ENCODE measurements around the gene LRP1-AS.
A peak's percentile ranks its signal among the peaks of the same experiment; 100 is the strongest.
"Not testable (repeated sequence)": the region's sequence is repeated elsewhere in the genome, so short reads cannot be mapped to it uniquely, and the experiment has no call there.

Gene LRP1-AS

DNA sequence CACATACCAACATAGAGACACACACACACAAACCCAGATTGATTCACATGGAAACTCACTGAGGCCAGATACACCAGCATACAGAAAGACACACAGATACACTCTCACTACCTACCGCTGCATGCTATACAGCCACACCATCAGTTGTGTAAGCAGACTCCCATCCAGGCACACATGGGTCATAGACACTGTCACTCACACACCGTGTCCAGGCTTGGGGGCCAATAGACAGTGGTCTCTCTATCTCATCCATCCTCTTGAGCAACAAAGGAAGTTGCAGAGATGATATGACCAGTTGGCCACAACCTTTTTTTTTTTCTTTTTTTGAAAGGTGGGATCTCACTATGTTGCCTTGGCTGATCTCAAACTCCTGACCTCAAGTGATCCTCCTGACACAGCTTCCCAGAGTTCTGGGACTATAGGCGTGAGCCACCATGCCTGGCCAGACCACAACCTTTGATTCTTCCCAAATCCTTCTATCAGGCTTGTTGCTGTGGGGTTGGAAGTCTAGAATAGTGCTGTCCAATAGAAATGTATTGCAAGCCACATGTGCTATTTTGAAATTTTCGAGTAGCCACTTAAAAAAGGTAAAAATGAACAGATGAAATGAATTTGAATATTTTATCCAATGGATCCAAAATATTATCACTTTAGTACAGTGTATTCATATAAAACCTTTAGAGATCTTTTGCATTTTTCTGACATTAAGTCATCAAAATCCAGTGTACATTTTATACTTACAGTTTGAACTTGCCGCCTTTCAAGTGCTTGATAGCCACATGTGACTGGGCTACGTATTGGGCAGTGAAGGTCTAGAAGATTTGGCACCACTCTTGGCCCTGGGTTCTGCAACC is 7.4 kb downstream of the LRP1-AS start:
- no peak for DNase-seq (ENCODE audit: low read depth)

DNA sequence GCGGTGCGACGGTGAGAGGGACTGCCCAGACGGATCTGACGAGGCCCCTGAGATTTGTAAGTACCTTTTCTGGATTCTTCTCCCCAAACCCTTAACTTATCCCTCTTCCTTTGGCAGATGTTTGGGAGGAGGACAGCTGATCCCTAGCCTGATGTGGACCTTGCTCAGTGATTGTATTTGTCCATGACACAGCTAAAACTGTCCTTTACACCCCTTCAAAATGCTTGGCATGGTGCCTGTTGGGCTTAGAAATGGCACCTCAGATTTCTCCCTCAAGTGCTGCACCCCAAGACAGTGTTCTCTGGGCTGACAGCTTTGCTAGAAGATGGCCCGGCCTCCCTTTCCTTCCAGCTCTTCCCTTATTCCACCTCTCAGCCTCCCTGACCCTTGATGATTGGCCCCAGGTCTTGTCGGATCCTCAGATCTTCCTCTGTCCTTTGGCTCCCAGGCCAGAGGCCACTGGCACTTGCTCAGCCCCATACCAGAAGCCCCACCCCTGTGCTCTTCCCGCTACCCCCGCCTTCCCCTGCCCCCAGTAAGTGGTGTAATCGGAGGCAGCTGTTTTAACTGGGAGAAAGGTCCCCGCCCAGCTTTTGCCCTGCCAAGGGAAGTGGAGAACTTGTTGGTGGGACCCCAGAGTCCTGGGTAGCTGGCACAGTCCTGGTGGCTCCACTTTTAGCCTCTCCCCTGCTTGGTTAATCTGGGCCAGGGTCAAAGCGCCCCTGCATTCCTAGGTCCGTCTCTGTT is 8.7 kb downstream of the LRP1-AS start:
- DNase-seq (ENCODE audit: low read depth) = no peak

DNA sequence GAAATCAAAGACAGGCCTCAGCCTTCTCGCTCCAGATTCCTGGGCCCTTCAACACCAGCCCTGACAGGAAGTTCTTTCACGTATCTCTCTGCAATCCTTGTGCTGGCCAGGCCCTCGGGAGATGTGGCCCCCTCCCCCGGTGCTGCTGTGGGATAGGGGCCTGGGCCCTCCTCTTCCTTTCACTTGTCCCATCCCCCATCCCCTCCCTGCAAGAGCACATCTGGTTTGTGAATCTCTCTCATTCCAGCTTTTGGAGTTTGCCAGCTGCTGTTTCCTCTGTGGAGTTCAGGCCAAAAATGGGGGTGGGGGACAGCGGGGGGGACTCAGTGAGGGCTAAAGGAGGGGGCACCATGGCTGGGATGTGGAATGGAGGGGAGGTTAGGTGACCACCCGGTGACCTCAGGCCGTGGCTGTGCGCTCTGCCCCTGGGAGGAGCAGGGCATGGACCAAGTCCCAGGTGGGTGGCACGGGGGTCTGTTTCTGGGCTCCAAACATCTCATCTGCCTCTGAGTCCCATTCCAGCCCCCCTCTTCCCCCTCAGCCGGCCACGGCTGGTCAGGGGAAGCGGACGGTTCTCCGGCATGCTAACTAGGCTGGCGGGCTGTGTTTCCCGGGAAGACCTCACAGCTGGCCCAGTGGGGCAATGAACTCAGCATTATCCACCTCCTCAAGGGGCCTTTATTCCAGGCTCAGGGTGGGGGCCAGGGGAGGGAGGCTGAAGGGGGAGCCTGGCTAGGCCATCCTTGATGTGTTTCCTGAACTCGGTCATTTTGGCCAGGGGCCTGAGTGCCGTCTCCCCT is 11.7 kb downstream of the LRP1-AS start:
- DNase-seq (ENCODE audit: low read depth) = no peak

DNA sequence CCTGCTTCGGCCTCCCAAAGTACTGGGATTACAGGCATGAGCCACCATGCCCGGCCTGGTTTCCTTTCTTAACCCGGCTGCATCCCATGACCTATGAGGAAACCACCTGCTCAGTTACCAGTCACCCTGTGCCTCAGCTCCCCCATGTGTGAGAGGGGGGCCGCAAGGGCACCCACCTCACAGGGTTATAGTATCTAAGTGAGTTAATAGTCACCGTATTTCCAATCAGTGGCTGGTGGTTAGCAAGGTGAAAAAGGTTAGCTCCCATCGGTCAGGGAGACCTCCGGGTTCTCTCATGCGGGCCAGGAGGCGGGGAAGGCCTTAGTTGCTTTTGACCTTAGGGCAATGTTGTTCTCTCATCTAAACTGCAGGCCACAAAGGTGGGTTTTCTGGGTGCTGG is 12.5 kb downstream of the LRP1-AS start:
- no peak for DNase-seq (ENCODE audit: low read depth)

DNA sequence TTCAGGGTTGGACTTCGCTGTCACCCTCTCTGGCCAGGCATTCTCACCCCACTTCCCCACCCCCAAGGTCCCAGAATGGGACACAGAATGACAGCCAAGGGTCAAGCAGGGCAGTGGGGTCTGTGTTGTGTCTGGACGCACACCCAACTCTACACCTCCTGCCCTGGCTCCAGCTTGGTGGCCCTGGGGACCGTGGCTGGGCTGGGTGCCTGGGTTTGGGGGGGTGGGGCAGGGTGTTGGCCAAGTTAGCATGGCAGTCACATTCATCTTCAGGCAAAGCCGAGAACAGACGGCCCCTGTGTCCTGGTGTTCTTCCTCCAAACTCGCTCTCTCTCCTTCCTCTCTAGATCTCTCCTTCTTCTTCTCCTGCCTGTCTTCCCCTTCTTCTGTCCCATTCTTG is 13.5 kb downstream of the LRP1-AS start:
- no peak for DNase-seq (ENCODE audit: low read depth)

DNA sequence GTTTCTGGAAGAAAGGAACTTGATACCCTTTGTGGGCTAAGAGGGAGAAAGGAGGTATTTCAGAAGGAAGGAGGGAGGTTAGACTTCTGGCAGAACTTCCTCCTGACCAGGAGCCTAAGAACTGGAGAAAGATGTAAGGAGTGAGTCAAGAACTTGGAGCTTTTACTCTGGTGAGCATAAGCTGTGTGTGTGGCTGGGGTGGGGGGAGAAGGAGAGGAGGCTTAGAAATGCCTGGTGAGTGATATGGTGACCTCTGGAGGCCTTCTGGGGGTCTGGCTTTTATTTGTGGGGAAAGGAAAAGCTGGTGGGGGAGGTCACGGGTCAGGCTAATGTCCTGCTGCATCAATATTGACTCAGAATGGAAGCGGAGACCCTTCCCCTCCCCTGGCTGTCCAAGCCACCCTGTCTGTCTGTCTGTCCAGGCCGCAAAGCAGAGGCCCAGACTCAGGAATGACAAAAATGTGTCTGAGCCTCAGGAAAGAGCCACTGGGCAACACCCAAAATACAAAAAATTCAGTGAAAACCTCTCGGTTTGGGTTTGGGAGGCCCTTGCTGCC is 14.3 kb downstream of the LRP1-AS start:
- DNase-seq (ENCODE audit: low read depth) = no peak

DNA sequence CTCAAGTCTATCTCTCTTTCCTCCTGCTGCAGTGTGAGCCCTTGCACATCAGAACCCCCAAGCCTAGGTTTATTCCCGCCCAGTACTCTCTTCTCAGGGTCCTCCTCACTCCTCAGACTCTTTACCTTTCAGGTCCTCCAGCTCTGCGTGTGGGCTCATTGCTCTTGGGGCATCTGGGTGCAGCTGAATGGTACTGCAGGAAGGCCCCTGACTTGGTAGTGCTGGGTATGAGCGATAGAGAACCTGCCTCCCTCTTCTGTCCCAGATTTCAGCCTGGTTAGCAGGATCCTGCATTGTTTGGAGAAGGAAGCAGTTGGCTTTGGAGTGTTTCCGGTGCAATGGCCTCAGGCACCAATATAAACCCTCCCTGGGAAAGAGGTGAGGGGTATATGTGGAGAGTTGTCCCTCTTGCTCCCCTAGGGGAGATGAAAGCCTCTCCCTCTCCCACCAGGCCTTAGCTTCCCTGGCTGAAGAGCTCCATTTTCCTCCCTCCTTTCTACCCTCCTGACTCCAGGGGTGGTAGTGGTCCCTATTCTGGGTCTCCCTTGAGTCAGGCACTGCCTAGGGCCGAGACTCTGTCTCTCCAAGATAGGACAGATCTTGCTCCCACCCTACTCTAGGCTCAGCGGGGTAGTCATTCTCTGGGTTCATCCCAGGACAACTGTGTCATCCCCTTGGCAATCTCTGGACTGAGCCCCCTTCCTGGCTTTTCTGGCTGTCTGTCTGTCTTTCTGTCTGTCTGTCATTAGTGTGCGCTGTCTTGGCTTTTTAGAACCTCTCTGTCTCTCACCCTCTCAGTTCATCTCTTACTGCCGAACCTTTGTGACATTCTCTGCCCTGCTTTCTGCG is 15.3 kb downstream of the LRP1-AS start:
- no peak for DNase-seq (ENCODE audit: low read depth)

DNA sequence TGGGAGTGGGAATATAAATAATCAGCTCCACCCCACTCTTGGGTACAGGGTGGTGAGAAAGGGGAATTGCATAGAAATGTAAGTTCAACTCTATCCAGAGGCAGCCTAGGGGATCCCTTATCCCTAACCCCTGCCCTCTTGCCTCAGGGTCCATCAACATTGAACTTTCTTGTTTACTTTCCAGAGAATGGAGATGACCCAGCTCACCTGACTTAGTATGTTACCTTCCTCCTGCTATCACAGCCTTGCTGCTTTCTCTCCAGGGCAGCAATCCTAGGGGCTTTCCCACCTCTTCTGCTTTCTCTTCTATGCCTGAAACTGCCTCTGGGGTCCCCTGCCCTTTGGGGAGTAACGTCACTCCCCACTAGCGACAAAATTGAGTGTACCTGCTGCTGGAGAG is 16.5 kb downstream of the LRP1-AS start:
- DNase-seq (ENCODE audit: low read depth) = no peak

DNA sequence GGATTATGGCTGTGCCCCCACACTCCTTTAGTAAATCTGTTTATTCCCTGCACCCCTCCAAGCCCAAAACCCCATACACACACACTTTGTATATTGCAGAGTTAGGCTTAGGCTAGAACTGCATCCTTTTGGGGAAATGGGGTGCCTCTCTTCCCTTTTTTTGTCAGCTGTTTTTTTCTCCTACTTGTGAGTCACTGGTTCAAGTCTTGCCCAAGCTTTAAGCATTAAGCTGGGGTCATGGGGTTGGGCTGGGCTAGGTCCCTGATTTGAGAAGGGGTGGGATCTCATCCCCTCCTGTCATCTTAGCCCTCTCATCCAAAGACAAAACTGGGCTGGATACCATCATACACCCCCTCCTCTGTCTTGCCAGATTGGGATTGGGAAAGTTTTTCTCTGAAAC is 17.5 kb downstream of the LRP1-AS start:
- no peak for DNase-seq (ENCODE audit: low read depth)

DNA sequence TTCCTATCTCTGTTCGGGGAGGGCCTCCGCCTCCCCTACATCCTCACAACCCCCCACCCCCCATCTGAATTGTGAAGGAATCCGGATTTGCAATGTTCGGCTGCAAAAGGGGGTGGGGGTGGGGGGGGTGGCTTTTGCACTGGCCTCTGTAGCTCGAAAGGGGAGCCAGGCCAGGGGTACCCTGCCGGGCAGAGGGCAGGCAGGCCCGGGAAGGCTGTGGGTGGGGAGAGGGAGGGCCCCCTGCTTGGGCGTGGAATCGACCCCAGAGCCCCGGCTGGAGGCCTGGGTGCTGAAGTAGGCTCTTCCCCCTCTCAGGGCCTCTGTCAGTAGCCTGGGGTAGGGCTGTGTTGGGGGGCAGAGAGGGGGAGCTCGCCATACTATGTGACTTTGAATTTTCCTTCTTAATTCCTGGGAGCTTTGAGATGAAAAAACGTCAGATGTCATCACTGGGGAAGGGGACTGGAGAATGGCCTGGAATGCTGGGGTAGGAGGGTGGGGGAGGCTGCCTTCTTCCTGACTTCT is 18.0 kb downstream of the LRP1-AS start:
- no peak for DNase-seq (ENCODE audit: low read depth)

DNA sequence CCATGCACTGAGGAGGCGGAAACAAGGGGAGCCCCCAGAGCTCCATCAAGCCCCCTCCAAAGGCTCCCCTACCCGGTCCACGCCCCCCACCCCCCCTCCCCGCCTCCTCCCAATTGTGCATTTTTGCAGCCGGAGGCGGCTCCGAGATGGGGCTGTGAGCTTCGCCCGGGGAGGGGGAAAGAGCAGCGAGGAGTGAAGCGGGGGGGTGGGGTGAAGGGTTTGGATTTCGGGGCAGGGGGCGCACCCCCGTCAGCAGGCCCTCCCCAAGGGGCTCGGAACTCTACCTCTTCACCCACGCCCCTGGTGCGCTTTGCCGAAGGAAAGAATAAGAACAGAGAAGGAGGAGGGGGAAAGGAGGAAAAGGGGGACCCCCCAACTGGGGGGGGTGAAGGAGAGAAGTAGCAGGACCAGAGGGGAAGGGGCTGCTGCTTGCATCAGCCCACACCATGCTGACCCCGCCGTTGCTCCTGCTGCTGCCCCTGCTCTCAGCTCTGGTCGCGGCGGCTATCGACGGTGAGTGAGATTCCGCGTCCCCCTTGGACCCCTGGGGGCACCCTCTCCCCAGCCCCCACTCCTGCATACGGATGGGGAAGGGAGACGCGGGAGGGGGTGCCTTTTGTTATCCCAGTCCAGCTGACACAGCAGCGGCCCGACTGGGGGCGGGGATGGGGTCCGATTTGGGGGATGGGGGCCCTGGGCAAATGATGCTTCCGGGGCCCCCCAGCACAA is 18.7 kb downstream of the LRP1-AS start:
- DNase-seq (ENCODE audit: low read depth) = no peak

DNA sequence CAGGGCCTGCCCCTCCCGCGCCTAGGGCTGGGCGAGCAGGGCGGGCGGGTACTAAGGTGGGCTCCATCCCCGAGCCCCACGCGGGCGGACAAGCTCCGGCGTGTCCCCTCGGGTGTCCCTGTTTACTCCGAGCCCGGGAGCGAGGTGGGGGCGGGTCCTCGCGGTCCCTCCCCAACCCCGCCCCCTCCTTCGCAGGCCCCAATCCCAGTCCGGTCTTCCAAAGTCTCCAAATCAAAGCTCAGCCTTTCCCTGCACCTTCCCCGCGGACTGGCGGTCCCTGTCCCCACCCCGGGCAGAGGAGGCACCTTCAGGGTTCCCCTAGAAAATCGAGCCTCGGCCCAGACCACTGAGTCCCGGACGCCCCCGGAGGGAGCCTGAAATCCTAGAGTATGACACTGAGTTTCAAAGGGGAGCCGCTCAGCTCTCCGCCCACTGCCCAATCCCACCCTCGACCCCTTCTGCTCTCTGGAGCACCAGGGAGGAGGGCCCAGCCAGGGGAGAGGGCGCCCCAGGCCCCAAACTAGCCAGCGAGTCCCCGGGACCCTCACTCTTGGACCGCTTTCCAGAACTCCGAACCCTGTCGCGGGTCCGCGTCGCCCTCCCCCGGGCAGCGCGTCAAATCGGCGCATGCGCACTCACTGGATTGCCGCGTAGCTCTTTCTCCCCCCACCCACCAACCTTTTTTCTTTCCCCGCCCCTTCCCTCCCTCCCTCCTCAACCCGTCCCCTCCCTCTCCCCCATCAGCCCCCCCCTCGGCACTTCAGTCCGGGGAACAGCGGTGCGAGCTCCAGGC is 19.5 kb downstream of the LRP1-AS start, which contains the start of gene LRP1:
TSS of gene LRP1 (plus strand) at position 758 of the 793 bp plus-strand sequence. CDS start 482 bp downstream, outside the sequence.
- DNase-seq (ENCODE audit: low read depth) = peak; percentile 51

DNA sequence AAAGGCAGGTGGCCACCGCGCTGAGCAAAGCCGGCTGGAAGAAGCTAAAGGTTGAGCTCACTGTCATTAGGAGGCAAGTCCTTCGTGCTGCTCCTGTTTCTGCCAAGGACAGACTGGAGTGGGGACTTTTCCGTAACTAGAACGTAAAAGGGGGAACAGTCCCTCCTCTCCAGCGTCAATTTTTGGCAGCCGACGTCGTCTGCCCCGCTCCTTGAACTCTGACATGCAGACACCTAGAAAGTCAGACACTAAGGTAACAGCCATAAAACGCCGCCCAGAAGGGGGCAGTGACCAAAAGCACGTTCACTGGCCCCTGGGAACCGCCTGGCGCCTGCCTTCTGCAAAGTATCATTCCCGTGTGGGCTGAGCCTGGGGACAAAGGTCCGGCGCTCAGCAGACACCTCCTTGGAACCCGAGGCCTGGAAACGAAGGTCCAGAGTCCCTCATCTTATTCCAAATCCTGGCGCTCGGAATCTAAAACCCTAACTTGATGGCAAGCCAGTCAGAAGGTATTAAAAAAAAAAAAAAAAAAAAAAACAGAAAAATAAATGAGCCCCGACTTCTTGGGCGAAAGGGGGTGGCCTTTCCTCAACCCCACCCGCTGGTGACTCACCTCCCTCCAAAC is 20.2 kb downstream of the LRP1-AS start:
- DNase-seq (ENCODE audit: low read depth) = no peak

DNA sequence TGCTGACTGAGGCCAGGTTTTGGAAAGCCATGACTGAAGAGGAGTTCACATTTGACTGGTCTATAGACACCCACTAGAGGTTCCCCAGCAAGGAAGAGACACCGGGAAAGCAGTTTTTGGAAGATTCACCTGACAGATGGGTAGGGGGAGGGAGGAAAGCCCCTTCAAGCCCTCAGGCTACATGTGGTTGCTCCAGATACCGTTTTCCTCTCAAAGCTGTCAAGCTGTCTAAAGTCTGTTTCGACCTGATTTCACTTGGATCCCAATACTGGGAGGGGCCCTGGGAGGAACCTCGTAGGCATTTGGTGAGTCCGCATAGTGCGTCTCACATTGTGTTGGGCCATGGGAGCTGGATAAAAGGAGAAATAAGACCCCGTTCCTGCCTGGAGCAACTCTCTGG is 20.9 kb downstream of the LRP1-AS start:
- DNase-seq (ENCODE audit: low read depth) = no peak

DNA sequence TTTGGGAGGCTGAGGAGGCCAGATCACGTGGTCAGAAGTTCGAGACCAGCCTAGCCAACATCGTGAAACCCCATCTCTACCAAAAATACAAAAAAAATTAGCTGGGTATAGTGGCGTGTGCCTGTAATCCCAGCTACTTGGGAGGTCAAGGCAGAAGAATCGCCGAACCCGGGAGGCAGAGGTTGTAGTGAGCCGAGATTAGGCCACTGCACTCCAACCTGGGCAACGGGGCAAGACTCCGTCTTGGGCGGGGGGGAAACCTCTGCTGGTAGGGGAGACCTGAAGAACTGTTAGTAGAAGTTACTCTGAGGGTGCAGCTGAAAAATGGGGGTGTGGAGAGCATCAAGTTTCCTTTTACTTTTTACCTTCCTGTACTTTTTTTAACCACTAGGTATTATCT is 21.4 kb downstream of the LRP1-AS start:
- DNase-seq (ENCODE audit: low read depth) = no peak

DNA sequence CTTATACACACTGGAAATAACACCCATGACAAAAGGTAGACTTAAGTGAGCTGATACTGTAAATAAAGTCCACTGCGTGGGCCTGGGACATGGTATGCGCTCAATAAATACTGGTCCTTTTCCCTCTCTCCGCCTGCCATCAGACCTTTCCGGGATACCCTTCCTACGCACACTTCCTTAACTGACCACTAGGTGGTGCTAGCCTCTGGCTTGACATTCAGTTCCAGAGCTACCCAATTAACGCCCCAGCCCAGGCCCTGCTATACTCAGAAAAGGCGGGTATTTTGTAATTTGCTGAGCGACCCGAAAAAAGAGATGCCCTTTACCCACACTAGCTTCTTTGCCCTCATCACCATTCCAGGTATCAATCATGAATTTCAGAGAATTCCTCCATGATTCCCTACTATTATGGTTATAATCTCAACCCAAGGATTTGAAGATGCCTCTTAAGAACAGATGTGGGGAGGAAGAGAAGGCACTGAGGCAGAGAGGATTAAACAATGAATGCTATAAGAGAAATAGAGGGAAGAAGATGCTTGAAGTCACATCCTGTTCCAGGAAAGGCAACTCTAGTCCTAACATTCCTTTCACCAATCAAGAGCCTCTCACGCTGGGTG is 23.1 kb downstream of the LRP1-AS start:
- peak; percentile 56 for DNase-seq (ENCODE audit: low read depth)

DNA sequence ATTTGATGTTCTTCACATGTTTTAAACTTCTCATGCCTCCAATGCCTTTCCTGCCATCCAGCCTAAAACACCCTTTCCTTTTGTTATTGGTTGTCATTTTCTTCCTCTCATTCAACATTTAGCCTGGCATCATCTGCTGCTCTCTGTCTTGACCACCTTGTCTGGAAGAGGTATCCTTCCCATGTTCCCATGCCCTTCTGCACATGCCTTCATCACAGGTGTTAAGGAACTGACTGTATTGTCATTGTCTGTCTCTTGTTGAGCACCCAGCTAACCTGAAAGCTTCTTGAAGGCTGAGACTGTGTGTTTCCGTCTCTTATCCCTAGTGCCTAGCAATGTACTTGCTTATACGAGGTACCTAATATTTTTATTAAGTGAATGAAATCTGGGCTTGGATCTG is 23.6 kb downstream of the LRP1-AS start:
- no peak for DNase-seq (ENCODE audit: low read depth)

DNA sequence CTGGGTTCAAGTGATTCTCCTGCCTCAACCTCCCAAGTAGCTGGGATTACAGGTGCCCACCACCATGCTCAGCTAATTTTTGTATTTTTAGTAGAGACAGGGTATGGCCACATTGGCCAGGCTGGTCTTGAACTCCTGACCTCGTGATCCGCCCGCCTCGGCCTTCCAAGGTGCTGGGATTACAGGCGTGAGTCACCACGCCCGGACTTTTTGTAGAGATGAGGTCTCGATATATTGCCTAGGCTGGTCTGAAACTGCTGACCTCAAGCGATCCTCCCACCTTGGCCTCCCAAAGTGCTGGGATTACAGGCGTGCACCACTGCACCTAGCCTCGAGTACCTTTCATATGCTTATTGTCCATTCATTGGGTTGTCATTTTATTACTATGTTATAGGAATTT is 26.7 kb downstream of the LRP1-AS start:
- not testable (repeated sequence) for DNase-seq (ENCODE audit: low read depth)
